ENCODE measurements around the gene ARHGDIA.

The ARHGDIA gene

DNA sequence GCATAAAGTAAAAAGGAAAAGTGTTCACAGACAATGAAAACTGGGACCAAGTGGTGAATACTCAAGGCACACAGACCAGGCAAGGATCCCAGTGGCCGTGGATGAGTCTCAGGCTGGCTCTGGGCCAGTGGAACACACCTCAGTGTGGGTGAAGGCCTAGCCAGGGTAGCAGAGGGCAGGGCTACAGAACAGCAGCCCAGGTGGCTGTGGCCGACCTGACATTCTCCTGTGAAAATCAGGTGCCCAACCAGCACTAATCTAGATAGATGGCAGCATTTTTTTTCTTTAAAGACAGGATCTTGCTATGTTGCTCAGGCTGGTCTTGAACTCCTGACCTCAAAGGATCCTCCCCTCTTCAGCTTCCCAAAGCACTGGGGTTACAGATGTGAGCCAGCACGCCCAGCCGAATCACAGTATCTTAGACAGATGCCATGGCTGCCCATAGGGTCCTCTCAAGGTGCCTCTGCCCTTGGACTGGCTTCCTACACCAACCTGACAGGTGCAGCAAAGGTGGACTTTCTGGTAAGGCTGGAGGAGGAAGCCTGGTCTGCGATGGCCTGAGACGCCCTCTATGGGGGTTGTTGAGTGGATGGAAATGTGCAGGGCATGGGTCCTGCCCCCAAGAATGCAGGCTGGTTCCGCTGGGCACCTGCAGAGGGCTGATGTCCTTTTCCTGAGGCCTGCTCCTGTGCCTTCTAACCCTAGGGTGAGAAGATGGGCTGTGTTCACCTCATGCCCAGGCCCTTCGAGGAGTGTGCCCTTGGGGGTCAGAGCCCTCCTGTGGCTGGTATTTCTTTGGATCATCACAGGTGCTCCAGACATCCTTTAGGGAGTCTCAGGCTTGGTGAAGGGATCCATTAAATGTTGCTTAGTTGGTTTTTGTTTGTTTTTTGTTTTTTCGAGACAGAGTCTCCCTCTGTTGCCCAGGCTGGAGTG is 7.0 kb downstream of the ARHGDIA start:
- DNase-seq: no peak

DNA sequence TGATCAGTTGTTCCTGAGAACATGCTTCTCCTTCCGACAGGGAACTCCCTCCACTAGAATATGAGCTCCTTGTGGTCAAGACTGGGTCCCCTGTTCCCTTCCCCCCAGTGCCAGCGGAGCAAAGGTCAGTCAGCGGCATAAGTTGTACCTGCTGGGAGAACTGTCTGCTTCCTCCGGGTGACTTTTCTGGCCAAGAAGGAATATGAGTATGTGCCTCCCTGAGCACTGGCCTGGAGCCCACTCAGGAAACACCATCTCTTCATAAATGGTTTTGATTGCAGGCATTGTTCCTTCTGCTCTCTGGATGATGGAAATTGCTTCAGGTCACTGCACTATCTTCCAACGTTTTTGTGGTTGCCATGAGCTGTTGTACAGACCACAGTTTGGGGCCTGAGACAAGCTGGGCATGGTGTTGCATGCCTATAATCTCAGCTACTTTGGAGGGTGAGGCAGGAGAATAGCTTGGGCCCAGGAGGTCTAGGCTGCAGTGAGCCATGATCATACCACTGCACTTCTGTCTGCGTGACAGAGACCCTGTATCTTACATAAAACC is 7.9 kb downstream of the ARHGDIA start:
- no peak for DNase-seq

DNA sequence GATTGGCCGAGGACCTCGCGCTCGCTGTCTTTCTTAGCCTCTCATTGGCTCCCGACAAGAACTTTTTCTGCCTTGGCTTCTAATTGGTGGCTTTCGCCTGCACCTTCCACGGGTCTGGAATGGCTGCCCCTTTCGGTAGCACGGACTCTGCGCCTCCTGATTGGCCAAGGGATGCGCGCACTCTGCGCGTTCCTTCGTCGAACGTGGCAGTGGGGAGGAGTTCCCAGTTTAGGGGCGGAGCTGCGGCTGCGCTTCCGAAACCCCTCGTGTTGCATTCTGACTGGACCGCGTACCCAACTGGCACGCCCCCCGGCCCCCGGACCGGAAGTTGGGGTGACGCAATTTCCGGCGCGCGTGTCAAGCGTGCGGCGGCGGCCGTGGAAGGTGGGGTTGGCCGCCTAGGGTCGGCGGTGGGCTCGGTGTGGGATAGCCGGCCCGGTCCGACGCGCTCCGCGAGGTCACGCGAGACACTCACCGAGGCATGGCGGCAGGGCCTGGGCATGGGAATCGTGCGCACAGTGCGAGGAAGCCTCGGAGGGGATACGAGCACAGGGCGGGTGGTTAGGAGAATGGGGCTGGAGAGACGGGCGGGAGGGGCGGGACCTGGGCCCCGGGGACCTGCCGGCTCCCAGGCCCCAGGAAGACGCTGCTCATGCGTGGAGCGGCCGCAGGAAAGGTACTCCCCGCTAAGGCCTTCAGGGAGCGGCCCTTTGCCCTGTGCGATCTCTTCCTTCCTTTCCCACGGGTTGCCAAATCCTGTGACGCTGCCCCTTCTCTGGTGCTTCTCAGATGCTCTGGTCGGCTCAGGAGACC is 10.2 kb downstream of the ARHGDIA start:
- peak; percentile 100 for DNase-seq

DNA sequence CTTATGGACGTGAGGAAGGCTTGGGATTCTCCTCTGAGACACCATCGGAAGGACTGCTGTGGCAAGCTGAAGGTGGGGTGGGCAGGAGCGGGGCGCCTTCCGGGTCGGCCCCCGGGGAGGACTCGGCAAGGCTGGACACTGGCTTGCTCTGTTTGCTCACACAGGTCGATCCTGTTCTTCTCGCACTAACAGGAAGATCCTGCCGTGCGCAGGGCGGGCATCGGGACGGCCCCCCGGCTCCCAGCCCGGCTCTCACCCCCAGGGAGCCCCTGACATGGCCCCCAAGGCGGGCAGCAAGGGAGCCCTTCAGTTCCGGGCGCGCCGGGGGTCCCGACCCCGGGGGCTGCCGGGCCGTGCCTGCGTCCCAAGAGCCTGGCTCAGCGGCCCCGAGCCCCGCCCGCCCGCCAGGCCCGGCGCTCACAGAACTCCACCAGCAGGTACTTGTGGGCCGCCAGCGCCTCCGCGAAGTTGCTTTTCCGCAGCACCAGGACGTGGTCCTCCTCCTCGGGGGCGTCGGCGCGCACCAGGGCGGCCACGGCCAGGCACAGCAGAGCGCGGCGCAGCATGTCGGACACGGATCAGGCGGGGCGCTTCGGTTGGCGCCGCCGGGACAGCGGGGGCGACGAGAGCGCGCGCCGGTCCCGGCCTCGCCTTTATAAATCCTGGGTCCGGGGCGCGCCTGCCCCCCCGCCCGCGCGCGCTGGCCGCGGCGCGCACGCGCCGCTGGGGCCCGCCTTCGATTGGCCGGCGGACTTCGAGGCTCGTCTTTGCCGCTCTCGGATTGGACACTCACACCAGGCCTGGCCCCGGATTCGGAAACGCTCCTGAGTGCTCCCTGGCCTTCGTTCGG is 11.0 kb downstream of the ARHGDIA start, which contains the start of gene P4HB:
Gene P4HB, minus strand, starts transcription at position 630 of the 850 bp plus-strand sequence. Its CDS starts 64 bp downstream, at position 566.
- DNase-seq: peak; percentile 95

DNA sequence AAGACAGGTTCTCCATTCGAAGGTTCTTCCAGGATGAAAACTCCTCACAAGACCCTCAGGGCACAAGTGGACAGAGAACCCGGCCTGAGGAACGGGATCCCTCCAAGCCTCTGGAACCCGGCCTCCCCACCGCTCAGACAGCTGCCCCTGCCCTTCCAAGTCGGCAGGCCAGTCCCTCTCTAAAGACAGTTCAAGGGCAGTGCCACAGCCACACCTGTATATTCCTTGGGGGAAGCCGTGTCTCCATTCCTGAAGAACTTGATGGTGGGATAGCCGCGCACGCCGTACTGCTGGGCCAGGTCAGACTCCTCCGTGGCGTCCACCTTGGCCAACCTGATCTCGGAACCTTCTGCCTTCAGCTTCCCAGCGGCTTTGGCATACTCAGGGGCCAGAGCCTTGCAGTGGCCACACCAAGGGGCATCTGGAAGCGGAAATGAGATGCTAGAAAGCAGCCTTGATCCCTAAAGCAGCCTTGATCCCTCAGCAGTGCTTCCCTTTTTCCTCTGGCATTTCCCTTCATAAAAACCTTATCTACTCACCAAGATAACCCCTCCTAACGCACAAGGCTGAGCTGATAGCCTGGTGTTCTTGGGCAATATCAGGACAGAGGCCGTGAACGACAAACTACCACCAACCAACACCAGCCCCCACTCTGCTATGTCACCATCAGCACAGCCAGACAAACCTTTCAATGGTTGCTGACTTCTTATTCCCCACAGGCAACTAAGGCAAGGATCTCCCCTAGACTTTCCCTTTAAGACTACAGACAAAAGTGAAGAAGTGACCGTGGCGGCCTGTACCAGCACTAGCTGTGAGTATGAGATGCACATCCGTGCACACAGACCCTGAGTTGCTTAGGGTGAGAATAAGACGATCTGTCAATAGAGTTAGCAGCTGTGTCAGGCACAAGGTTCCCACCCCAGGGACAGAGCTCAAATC is 11.9 kb downstream of the ARHGDIA start:
- DNase-seq: no peak

DNA sequence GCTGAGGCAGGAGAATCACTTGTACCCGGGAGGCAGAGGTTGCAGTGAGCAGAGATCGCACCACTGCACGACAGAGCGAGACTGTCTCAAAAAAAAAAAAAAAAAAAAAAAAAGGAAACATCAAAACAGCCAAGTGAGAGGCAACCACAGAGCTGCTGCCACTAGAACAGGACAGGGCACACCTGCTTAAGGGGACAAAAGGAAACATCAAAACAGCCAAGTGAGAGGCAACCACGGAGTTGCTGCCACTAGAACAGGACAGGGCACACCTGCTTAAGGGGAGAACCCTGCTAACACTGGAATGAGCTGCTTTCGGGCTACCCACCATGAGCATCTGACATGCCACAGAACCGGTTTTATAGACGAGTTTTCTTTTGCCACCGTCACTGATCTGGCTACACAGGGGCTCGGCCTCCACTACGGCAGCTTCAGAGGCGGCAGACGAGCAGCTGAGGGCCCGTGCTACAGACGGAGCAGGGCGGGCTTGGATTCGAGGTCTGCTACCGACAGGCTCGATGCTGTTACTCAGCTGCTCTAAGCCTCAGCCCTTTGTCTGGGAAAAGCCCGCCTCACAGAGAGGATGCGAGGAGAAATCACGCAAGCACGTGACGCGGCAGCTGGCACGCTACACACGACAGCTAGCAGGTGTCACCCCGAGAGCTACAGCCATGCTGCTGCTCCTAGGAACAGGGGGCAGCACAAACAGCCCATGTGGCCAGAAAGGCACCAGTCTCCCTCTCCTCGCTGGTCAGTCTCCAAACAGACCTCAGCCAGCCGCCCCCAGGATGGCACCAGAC is 12.8 kb downstream of the ARHGDIA start:
- no peak for DNase-seq

DNA sequence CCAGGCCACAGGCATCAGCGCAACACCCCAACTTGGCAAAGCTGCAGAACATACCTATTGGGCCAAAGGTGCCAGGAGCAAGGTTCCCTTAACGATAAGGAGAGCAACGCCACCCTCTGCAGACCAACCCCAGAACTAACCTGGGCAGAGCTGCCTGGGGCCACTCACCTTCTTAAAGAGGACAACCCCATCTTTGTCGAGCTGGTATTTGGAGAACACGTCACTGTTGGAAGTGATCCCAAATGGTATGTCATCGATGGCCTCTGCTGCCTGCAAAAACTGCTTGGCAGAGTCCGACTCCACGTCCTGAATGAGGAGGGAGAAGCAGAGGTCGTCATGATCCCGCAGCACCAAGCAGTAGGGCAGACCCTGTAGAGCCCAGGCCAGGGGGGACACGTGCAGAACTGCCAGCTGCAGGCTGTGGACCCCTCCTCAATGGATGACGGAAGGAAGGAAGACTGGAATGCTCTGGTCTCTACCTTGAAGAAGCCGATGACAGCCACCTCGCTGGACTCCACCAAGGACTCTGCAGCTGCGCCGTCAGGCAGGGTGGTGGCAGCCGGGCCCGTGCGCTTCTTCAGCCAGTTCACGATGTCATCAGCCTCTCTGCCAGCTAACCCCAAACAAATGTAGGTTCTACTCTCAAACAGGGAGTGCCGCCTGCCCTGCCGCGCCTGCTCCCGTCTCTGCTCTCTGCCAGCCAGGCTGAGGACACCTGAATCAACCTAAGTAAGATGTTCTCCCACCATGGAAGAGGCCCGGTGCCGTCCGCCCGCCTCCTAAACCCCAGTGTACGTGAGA is 16.0 kb downstream of the ARHGDIA start:
- no peak for DNase-seq

DNA sequence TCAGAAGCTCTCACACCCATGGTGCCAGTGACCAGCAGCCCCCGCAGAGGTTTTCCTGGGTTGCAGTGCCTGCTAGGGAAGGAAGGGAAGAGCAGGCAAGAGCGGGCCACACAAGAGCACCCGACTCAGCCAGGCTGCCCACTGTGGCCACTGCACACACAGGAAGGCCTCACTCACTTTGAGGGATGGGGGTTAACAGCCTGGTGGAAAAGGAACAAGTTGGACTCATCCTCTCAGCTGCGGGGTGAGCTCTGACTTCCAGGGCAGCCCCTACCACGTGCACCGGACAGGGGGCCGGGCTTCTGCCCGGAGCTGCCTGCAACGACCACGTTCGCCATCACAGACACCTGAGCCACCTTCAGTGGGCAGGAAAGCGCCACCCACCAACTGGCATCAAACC is 18.9 kb downstream of the ARHGDIA start:
- no peak for DNase-seq

DNA sequence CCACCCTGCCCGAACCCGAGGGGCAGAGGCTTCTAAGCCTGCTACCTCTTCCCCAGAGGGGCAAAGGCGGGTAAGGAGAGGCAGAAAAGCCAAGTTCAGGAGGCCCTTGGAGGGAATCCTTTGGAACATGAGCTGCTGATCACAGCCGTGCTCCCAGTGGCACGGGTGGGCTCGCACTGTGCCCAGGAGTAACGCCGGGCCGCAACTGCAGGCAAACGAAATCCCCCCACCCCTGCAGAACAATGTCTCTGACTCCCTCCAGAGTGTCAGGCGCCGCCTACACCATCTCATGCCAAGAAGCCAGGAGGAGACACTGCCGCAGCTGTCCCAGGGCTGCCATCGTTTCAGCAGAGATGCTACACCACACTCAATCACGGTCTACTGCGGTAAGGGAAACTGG is 19.7 kb downstream of the ARHGDIA start:
- no peak for DNase-seq

DNA sequence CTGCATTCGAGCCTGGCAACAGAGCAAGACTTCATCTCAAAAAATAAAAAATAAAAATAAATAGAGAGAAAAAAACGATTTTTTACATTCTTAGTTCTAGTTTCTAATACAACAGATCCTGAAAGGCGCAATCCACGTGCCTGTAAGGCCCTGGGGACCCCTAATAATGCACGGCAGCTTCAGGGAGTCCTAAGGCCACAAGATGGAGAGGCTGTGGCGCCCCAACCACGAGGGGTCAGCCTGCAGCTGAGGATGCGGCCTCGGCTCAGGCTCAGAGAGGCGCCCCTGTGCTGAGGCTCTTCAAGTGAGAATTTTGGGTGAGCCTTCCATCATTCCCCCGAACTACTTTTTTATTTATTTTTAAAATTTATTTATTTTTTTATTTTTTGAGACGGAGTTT is 21.7 kb downstream of the ARHGDIA start:
- DNase-seq: no peak

DNA sequence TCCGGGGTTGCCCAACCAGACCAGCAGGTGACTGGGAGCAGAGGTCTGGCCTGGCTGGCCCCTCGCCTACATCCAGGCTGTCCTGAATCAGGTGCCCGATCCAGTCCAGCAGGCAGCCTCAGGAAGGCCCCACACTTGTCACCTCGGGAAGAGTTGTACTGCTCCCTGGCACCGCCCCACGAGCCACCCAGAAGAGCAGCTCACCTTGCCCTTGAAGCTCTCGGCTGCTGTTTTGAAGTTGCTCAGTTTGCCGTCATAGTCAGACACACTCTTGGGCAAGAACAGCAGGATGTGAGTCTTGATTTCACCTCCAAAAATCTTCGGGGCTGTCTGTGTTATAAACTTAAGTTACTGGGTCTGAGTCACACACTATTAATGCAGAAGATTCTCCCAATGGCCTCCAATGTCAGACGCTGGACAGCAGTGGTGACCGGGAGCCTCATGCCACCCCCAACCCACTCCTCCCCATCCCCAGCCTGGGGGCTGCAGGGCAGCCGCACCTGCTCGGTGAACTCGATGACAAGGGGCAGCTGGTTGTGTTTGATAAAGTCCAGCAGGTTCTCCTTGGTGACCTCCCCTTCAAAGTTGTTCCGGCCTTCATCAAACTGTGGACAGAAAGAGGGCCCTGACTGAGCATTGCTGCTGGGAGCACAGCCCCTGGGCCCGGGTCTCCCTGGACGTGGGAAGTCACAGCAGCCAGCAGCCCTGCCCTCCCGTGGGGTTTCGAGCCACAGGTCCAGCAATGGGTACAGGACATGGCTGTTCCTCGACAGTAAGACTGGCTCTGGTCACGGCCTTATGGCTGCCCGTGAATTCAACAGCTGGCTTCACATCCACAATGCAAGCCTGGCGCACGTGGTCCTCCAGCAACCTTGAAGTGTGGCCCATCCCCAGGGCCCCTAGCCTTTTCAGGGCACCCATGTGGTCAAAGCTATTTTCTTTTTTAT is 24.1 kb downstream of the ARHGDIA start:
- DNase-seq: no peak

DNA sequence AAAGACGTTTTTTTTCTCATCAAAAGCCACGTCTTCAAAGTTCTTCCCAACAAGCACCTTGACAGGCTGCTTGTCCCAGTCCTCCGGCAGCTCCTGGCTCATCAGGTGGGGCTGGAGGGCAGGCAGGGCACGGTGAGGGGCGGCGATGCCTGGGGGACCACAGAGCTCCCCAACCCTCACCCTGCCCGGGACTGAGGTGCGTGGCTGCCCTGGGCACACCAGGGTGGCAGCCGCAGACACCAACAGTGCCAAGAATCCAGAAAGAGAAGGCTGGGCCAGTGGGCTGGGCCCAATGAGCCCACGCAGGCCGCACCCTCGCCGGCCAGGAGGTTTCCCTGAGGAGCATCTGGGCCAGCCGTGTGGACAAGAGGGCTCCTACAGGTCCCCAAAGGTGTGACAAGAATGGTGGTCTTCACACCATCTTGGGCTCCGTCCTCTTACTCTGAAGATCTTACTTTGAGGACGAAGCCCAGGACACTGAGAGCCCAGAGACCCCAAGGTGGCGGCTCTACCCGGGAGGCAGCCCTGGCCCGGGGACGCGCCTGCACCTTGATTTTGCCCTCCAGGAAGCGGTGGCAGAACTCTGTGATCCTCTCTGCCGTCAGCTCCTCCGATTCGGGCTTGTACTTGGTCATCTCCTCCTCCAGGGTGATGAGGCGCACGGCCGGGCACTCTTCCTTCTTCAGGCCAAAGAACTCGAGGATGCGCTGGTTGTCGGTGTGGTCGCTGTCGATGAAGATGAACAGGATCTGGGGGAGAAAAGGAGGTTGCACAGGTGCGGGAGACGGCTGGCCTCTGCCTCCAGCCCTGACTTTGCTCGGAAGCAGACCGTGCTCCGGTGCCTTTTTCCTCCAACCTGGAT is 25.0 kb downstream of the ARHGDIA start:
- DNase-seq: no peak

DNA sequence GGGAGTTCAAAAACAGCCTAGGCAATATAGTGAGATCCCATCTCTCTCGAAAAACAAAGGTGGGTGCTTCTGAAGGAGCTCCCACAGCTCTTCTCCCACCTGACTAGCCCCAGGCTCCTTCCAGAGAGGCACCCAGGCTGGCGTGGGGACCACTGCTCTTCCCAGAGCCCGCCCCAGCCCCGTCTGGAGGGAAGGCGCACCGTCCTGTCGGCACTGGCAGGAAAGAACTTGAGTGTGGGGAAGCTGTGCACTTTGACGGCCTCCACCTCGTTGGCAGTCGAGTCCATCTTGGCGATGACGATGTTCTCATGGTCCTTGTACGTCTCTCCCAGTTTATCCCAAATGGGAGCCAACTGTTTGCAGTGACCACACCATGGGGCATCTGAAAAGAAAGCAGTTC is 25.8 kb downstream of the ARHGDIA start:
- DNase-seq: no peak

DNA sequence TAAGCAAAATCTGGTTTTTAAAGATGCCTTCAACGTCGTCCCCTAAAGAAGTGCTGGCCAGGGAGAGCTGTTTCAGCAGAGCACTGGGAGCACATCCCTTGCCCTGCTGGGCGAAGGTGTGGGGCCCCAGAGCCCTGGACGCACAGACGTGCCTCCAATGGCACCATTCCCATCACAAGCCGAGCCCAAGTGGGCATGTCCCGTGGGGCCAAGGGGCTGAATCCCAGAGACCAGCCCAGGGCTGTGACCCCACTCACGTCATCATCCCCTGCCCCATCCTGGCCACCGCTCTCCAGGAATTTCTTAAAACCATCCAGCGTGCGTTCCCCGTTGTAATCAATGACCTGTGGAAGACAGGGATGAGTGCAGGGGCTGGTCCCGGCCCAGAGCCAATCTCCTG is 26.2 kb downstream of the ARHGDIA start:
- DNase-seq: no peak

DNA sequence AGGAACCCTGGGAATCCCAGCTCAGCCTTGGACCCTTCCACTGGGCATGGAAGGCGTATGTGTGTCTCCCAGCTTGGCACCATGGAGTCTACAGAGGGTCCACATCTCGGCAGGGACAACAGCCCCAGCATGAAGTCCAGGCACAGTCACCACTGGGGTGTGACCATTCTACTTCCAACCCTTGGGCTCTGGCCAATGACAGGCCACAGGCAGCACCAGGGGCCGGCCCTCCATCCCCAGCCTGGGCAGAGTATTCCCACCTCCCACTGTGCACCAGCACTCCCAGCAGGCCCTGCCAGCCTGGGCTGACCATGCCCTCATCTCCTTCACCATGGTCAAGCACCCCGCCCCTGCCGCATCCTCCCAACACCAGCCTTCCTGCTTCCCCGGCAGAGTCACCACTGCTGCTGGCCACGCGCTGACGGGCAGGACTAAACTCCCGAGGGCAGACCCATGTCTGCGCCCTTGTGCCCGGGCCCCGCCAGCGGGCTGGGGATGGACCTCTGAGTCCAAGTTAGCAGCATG is 26.7 kb downstream of the ARHGDIA start:
- no peak for DNase-seq

DNA sequence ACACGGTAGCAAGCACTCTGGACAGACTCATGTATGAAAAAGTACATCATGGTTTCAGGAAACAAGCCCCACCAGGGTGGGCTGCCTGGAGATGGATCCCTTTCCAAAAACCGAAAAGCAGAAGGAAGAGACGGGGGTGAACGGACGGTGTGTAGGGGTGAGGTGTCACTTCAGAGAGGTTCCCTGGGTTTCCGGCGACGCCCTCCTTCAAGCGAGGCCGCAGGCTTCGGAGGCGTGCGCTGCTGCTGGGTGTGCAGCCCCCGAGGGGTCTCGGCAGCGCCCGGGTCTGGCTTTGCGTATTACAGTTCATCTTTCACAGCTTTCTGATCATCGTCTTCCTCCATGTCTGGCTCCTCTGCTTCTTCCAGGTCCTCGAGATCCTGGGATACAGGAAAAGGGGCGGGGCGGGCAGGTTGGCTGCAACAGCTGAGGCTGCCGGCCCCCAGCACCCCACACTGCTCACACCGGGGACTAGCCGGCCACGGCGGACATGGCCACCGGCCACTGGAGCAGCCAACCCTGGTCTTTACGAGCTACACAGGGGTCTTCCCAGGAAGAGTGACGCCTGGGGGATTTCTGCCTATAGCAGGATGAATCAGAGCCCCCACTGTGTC is 27.3 kb downstream of the ARHGDIA start:
- no peak for DNase-seq

All from activated CD8-positive, alpha-beta memory T cell treated with anti-CD3 and anti-CD28 coated beads for 24 hours (primary cell).